Small intestine (tissue), 7 donors: ENCODE results near the gene APOL6. TPM values are rescaled to one million over a fixed set of nuclear protein-coding genes. Genes with fewer than 3 reads are reported as not detected.

ENCODE experiments used
- DNase-seq, 2 donors: peaks; one replicate each; pipeline versions ENCODE4 v3.0.0 to v3.0.0-alpha.2; 2013
- FAIRE-seq: peaks from 2 replicates; lab custom pipeline; 2012; peaks lifted over from hg19 to GRCh38; lab: Jason Lieb, UNC
- H3K27ac ChIP-seq, 3 donors: one replicate each; pipeline ENCODE4 v1.5.1; 2013; ENCODE audit warnings: low read length in 2 of 3, mild to moderate bottlenecking in 2 of 3, control low read depth in 1 of 3, inconsistent platforms in 1 of 3, low read depth in 1 of 3, moderate library complexity in 1 of 3
- H3K27me3 ChIP-seq, 3 donors: one replicate each; pipeline ENCODE4 v1.6.1; 2013; ENCODE audit warnings: low read length in 3 of 3, inconsistent platforms in 1 of 3; ENCODE audit not compliant: control insufficient read depth in 3 of 3, insufficient read depth in 3 of 3
- H3K36me3 ChIP-seq, 3 donors: one replicate each; pipeline ENCODE4 v1.6.1; 2013; ENCODE audit warnings: low read length in 3 of 3, inconsistent platforms in 1 of 3, low read depth in 1 of 3, mild to moderate bottlenecking in 1 of 3, moderate library complexity in 1 of 3; ENCODE audit not compliant: control insufficient read depth in 3 of 3, insufficient read depth in 2 of 3
- H3K4me1 ChIP-seq, 3 donors: one replicate each; pipeline ENCODE4 v1.6.1; 2013; ENCODE audit warnings: low read length in 2 of 3, inconsistent platforms in 1 of 3, low read depth in 1 of 3, mild to moderate bottlenecking in 1 of 3, moderate library complexity in 1 of 3; ENCODE audit not compliant: control insufficient read depth in 3 of 3, insufficient read depth in 2 of 3
- H3K4me3 ChIP-seq, 3 donors: one replicate each; pipeline ENCODE4 v1.5.1; 2013; ENCODE audit warnings: low read length in 3 of 3, control low read depth in 1 of 3, inconsistent platforms in 1 of 3, low read depth in 1 of 3, mild to moderate bottlenecking in 1 of 3, moderate library complexity in 1 of 3
- H3K9me3 ChIP-seq, 2 donors: one replicate each; pipeline ENCODE4 v1.6.1; 2013; ENCODE audit warnings: low read depth in 1 of 2, low read length in 1 of 2; ENCODE audit not compliant: control insufficient read depth in 2 of 2, insufficient read depth in 1 of 2
- WGBS, 3 donors: extraction: QIAGEN DNeasy Blood & Tissue Kit; methylation state at CpG; one replicate each; pipeline ENCODE4 v1.1.7; 2013; 5-methylcytosine and 5-hydroxymethylcytosine counted together
- polyA plus RNA-seq, 4 donors: library from polyadenylated mRNA; stranded (reverse) in 3 of 4; unstranded in 1 of 4; fragments of 200-250 nt in 3 of 4; fragments of 120-200 nt in 1 of 4; gene quantifications; one replicate each; pipeline versions ENCODE4 v1.2.1 to v1.2.3, GENCODE V29; 2013
- donor health status: healthy with polysubstance abuse.
- donor health status: control.
- donor health status: control.
- donor health status: Bipolar disorder and iron deficiency.
- donor health status: healthy.

Gene APOL6
- polyA plus RNA-seq, 4 donors: 11.3 to 30.5 (median 19.3) TPM

DNA sequence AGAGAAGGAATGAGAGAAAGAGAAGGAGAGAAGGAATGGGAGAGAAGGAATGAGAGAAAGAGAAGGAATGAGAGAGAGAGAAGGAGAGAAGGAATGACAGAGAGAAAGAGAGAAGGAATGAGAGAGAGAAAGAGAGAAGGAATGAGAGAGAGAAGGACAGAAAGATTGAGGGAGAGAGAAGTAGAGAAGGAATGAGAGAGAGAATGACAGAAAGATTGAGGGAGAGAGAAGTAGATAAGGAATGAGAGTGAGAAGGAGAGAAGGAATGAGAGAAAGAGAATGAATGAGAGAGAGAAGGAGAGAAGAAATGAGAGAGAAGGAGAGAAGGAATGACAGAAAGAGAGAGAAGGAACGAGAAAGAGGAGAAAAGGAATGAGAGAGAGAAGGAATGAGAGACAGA is 35.3 kb downstream of the APOL6 start:
- Histone ChIP-seq H3K27me3 (no peaks in the 10 kb centered on the region), H3K4me1 (no peaks in the 10 kb centered on the region), H3K36me3 (no peaks in the 10 kb centered on the region), H3K4me3 (no peak overlapping the region), H3K9me3 (peaks cover 0 to 11% of the 10 kb centered on the region in 2 donors), H3K27ac (no peak overlapping the region)
- FAIRE-seq (no peak), DNase-seq (no peak)
- 71 to 81% (median 72%) methylated on average over 1 of the region's 1 CpG for WGBS, 3 donors

DNA sequence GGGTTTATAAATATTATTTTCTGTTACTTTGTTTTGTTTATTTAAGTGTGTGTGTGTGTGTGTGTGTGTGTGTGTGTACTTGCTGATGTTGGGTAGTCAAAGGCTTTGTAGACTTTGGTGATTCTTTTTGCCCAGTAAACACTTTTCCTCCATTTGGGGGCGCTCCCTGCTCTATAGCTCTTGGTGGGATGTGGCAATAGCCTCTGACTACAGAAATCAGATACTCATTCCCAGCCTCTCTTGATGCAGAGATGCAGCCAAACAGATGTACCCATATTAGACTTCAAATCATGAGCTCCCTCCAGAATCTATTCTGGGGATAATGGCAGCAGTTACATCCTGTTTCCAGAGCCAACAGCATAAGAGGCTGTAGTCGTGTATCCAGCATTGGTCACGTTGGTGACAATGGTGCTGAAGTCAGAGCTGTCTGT is 36.0 kb downstream of the APOL6 start:
- Histone ChIP-seq H3K27ac (no peak overlapping the region), H3K27me3 (no peaks in the 10 kb centered on the region), H3K36me3 (no peaks in the 10 kb centered on the region), H3K4me3 (no peak overlapping the region), H3K4me1 (no peaks in the 10 kb centered on the region), H3K9me3 (peaks cover 0 to 11% of the 10 kb centered on the region in 2 donors)
- no peak for FAIRE-seq
- WGBS, 3 donors: 49 to 66% (median 56%) methylated on average over 3 of the region's 3 CpGs
- peak in 1 of 2 donors; percentile 21 for DNase-seq

DNA sequence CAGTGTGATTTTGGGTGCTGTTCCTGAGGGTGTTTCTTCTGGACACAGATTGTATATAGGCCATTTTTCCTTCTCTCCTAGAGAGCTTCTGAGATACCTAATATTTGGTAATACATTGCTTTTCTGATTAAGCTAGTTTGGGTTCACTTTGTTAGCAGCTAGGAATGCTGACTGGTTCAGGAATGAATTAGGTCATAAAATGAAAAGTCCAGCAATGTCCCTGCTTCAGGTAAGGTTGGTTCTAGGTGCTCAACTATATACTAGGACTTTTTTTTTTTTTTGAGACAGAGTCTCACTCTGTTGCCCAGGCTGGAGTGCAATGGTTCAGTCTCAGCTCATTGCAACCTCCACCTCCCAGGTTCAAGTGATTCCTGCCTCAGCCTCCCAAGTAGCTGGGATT is 36.5 kb downstream of the APOL6 start:
- no peaks in the 10 kb centered on the region for H3K27me3 ChIP-seq
- H3K4me3 ChIP-seq: no peak overlapping the region
- no peaks in the 10 kb centered on the region for H3K36me3 ChIP-seq
- FAIRE-seq (no peak), DNase-seq (no peak)
- H3K27ac ChIP-seq: no peak overlapping the region
- no peaks in the 10 kb centered on the region for H3K4me1 ChIP-seq
- H3K9me3 ChIP-seq: peaks cover 0 to 11% of the 10 kb centered on the region in 2 donors

DNA sequence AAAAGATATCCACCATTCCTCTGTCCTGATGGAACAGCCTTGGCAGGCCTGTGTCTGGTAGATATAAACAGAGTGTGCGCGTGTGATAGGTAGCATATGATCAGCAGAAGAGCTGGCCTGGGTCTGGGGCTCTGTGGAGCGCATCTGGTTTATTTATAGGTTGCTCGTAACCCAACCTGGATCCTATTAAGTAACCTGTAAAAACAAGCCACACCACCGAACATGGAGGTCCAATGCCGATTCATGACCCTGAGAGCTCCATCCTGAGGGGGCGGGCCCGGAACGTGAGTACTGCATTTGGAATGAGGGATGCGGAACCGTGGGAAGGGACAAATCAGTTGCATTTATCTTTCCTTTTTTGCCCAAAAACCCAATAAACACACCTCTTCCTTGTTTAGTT is 37.5 kb downstream of the APOL6 start:
- H3K36me3 ChIP-seq: no peaks in the 10 kb centered on the region
- peaks cover 0 to 11% of the 10 kb centered on the region in 2 donors for H3K9me3 ChIP-seq
- H3K4me3 ChIP-seq: no peak overlapping the region
- 80 to 89% (median 86%) methylated on average over 11 of the region's 11 CpGs for WGBS, 3 donors
- H3K4me1 ChIP-seq: no peaks in the 10 kb centered on the region
- no peak overlapping the region for H3K27ac ChIP-seq
- H3K27me3 ChIP-seq: no peaks in the 10 kb centered on the region
- DNase-seq (no peak), FAIRE-seq (no peak)

DNA sequence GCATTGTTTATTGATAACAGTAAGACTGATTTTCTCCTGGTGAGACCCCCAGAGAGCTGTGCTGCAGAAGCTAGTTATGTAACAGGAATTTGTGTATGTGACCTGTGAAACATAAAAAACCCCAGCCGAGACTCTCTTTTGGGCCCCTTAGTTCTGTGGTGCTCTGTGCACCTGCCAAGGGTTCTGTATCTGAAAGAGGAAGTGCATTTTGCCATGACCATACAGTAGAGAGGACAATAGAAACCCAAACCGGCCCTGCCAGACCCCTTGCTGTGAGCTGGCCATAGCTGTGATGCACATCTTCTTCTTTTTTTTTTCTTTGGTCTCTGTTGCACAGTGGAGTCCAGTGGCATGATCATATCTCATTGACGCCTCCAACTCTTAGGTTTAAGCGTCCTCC is 38.1 kb downstream of the APOL6 start:
- DNase-seq (no peak), FAIRE-seq (no peak)
- H3K4me3 ChIP-seq: no peak overlapping the region
- 79 to 92% (median 84%) methylated on average over 4 of the region's 4 CpGs for WGBS, 3 donors
- no peaks in the 10 kb centered on the region for H3K27me3 ChIP-seq
- H3K27ac ChIP-seq: no peak overlapping the region
- H3K4me1 ChIP-seq: no peaks in the 10 kb centered on the region
- H3K36me3 ChIP-seq: no peaks in the 10 kb centered on the region
- H3K9me3 ChIP-seq: peaks cover 0 to 8% of the 10 kb centered on the region in 2 donors

DNA sequence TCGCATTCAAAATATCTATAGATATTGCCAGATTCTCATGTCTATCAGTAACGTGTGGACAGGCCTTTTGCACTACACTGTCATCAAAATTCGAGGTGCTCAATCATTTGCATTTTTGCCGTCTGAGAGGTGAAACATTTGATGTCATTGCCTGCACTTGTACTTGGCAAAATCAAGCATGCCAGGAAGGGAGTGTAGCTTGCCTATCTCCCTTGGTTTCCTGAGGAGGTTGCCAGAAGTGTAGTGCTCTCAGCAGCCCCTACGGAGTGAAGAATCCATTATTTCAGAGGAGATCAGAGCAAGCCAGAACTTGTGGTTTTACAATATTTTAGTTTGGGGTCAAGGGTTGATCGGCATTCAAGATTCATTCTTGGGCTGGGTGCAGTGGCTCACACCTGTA is 39.2 kb downstream of the APOL6 start:
- peaks cover 0 to 1% of the 10 kb centered on the region in 2 donors for H3K9me3 ChIP-seq
- H3K4me1 ChIP-seq: no peaks in the 10 kb centered on the region
- no peaks in the 10 kb centered on the region for H3K27me3 ChIP-seq
- H3K36me3 ChIP-seq: no peaks in the 10 kb centered on the region
- 85 to 87% (median 85%) methylated on average over 6 of the region's 6 CpGs for WGBS, 3 donors
- FAIRE-seq: no peak
- no peak overlapping the region for H3K4me3 ChIP-seq
- DNase-seq: no peak
- H3K27ac ChIP-seq: no peak overlapping the region

DNA sequence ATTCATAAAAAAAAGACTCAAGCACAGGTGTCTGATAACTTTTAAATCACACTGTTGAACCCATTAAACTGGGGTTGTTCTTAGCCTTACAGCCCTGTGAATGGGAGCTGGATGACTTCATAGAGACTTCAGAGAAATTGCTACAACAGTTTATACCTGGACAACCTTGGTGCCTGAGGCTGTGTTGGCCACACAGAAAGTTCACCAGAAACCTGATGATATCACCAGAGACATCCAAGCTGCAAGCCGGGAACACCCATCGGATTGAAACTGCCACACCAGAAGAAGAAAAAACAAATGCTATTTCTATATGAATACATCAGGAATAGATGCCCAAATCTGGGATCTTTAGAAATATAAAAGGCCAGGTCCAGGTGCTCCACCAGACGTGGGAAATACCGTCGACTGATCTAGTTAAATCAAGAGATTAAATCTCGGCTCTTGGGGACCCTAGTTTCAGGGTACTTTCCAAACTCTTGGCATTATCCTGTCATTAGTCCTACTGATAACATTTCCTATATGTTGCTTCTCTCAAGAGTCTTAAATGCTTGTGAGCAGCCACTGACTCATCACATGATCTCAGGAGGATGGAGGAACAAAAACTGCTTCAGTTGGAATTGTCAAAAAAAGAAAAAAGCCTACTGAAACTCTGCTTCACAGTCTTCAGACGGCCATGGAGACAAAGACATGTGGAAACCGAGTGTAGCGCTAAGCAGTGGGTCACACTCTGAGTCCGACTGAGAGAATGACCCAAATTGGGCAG is 40.8 kb downstream of the APOL6 start:
- FAIRE-seq: no peak
- Histone ChIP-seq H3K27me3 (no peaks in the 10 kb centered on the region), H3K9me3 (no peaks in the 10 kb centered on the region)

DNA sequence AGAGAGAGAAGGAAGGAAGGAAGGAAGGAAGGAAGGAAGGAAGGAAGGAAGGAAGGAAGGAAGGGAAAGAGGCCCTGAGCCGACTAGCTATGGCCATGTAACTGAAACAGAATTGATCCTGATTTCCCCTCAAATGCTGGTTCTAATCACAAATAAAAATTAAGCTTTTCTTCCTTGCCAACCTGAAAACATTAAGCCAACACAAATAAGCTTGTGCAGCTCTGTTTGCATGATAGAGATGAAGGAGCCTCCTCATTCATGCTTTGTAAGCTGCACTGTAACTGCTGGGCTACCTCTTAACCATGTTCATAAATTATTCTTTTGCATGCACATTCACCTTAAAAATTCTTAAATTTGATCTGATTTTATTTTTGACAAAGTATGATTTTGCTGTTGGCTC is 41.8 kb downstream of the APOL6 start:
- H3K36me3 ChIP-seq: no peaks in the 10 kb centered on the region
- DNase-seq (no peak), FAIRE-seq (no peak)
- no peaks in the 10 kb centered on the region for H3K27me3 ChIP-seq
- H3K27ac ChIP-seq: no peak overlapping the region
- no peaks in the 10 kb centered on the region for H3K9me3 ChIP-seq
- H3K4me1 ChIP-seq: no peaks in the 10 kb centered on the region
- 60 to 80% (median 64%) methylated on average over 1 of the region's 1 CpG for WGBS, 3 donors
- H3K4me3 ChIP-seq: no peak overlapping the region

More for the DNA sequence above, 40.8 kb downstream of the APOL6 start:
- Histone ChIP-seq H3K27ac (no peak overlapping the region), H3K4me1 (no peaks in the 10 kb centered on the region), H3K36me3 (no peaks in the 10 kb centered on the region), H3K4me3 (no peak overlapping the region)
- 83 to 90% (median 84%) methylated on average over 10 of the region's 10 CpGs for WGBS, 3 donors
- DNase-seq: no peak

DNA sequence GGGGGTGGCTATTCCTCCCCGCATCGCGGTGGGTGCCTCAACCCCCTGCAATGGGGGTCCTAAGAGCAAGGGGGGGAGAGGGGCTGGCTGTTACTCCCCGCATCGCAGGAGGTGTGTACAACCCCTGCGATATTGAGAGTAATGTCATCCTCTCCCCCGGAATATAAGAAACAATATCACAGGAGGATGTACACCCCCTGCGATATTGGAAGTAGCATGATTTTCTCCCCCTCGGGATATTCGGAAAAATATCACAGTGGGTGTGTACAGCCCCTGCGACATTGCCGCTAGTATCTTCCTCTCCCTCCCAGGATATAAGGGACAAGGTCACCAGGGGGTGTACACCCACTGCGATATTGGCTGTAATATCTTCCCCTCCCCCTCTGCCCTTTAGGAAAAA is 47.0 kb downstream of the APOL6 start:
- Histone ChIP-seq H3K27ac (no peak overlapping the region), H3K9me3 (peaks cover 0 to 7% of the 10 kb centered on the region in 2 donors), H3K27me3 (no peaks in the 10 kb centered on the region), H3K4me1 (no peaks in the 10 kb centered on the region), H3K4me3 (no peak overlapping the region), H3K36me3 (no peaks in the 10 kb centered on the region)
- no peak for DNase-seq
- 81 to 87% (median 84%) methylated on average over 10 to 13 of the region's 13 CpGs for WGBS, 3 donors
- FAIRE-seq: no peak
